Esophagus squamous epithelium (tissue), 5 donors: ENCODE data around the gene FBXO8. TPM values are rescaled to one million over a fixed set of nuclear protein-coding genes. Genes with fewer than 3 reads are reported as not detected.
A peak's percentile ranks its signal among the peaks of the same experiment; 100 is the strongest.

Experiments
- DNase-seq: peaks from one replicate; lab custom pipeline; 2025; lab: John Stamatoyannopoulos, UW
- H3K27ac ChIP-seq, 4 donors: fragments of 200-600 bp; sonication (generic); one replicate each; pipeline ENCODE4 v1.5.1; 2016 to 2019; ENCODE audit warnings: mild to moderate bottlenecking in 1 of 4
- H3K27me3 ChIP-seq, 4 donors: fragments of 200-600 bp; sonication (generic); 1 replicate in 3 of 4; 2 replicates in 1 of 4; pipeline versions ENCODE4 v1.5.1 to v1.6.0; 2017 to 2021; ENCODE audit warnings: antibody characterized with exemption in 1 of 4
- H3K36me3 ChIP-seq, 3 donors: fragments of 200-600 bp; sonication (generic); one replicate each; pipeline ENCODE4 v1.5.1; 2016 to 2019
- H3K4me1 ChIP-seq, 3 donors: fragments of 200-600 bp; sonication (generic); one replicate each; pipeline ENCODE4 v1.5.1; 2017 to 2019
- H3K4me3 ChIP-seq, 4 donors: fragments of 200-600 bp; sonication (generic); 1 replicate in 3 of 4; 2 replicates in 1 of 4; pipeline ENCODE4 v1.5.1; 2016 to 2019; ENCODE audit warnings: mild to moderate bottlenecking in 2 of 4, moderate library complexity in 1 of 4
- H3K9me3 ChIP-seq, 3 donors: fragments of 200-600 bp; sonication (generic); one replicate each; pipeline ENCODE4 v1.5.1; 2016 to 2019
- POLR2A ChIP-seq, 4 donors: fragments of 450-650 bp; IDR thresholded peaks; one replicate each; pipeline ENCODE4 v1.6.1; 2017; ENCODE audit warnings: antibody characterized with exemption in 4 of 4, mild to moderate bottlenecking in 4 of 4, moderate library complexity in 3 of 4
- WGBS, 2 donors: methylation state at CpG; one replicate each; pipeline ENCODE4 v1.1.5; 2018; 5-methylcytosine and 5-hydroxymethylcytosine counted together
- intact Hi-C: fragments of 100-400 bp; cut with DNase I; formaldehyde crosslinking; loops from one replicate; pipeline ENCODE4 v1.15.0; 2022
- total RNA-seq, 4 donors: library from RNA; depleted of rRNA; stranded (reverse); fragments of >200 nt; gene quantifications; one replicate each; pipeline ENCODE4 v1.1.0, GENCODE V29; 2016
- TF ChIP-seq, protein P1 (sequence below), 6 experiments: fragments of 450-650 bp in 4 of 6; fragments of 200-600 bp in 2 of 6; sonication (generic) in 2 of 6; IDR thresholded peaks; one replicate each; pipeline ENCODE4 v1.5.1; 2016 to 2019; ENCODE audit warnings: antibody characterized with exemption in 6 of 6, mild to moderate bottlenecking in 4 of 6, moderate library complexity in 4 of 6
- donor health status: DM: yes; HTN: yes; CAD: no.

The FBXO8 gene
- total RNA-seq, 4 donors from 2014 or later, result 19.1 to 38.0 (median 26.4) TPM

DNA sequence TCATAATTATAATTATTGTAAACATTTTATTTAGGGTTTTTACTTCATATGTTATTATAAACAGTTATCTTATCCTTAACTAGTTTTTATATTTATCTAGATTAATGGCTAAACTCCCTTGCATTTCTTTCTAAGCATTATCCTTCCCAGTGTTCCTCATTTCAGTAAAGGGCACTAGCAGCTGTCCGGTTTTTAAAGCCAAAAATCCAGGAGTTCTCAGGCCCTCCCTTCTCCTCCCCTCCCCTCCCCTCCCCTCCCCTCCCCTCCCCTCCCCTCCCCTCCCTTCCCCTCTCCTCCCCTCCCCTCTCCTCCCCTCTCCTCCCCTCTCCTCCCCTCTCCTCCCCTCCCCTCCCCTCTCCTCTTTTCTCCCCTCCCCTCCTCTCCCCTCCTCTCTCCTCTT is 58.9 kb downstream of the FBXO8 start:
- H3K4me3 ChIP-seq, result no peak overlapping the region
- intact Hi-C loops, result loop anchor here (10.0 kb wide), 1 partner anchor 100 kb away; no protein-coding TSS in a partner anchor
- peaks cover 0 to 42% (median 0%) of the 10 kb centered on the region in 4 donors for H3K27me3 ChIP-seq
- no peak for DNase-seq
- no peaks in the 10 kb centered on the region for H3K36me3 ChIP-seq
- H3K27ac ChIP-seq, result no peak overlapping the region
- H3K9me3 ChIP-seq, result no peaks in the 10 kb centered on the region
- H3K4me1 ChIP-seq, result no peaks in the 10 kb centered on the region
- 47 to 62% methylated on average over 1 of the region's 1 CpG for WGBS, 2 donors
- TF ChIP-seq, protein P1, sequence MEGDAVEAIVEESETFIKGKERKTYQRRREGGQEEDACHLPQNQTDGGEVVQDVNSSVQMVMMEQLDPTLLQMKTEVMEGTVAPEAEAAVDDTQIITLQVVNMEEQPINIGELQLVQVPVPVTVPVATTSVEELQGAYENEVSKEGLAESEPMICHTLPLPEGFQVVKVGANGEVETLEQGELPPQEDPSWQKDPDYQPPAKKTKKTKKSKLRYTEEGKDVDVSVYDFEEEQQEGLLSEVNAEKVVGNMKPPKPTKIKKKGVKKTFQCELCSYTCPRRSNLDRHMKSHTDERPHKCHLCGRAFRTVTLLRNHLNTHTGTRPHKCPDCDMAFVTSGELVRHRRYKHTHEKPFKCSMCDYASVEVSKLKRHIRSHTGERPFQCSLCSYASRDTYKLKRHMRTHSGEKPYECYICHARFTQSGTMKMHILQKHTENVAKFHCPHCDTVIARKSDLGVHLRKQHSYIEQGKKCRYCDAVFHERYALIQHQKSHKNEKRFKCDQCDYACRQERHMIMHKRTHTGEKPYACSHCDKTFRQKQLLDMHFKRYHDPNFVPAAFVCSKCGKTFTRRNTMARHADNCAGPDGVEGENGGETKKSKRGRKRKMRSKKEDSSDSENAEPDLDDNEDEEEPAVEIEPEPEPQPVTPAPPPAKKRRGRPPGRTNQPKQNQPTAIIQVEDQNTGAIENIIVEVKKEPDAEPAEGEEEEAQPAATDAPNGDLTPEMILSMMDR (IDR thresholded peaks at IDR 0.05), result no peak
- no peak for TF ChIP-seq POLR2A (IDR thresholded peaks at IDR 0.05)

DNA sequence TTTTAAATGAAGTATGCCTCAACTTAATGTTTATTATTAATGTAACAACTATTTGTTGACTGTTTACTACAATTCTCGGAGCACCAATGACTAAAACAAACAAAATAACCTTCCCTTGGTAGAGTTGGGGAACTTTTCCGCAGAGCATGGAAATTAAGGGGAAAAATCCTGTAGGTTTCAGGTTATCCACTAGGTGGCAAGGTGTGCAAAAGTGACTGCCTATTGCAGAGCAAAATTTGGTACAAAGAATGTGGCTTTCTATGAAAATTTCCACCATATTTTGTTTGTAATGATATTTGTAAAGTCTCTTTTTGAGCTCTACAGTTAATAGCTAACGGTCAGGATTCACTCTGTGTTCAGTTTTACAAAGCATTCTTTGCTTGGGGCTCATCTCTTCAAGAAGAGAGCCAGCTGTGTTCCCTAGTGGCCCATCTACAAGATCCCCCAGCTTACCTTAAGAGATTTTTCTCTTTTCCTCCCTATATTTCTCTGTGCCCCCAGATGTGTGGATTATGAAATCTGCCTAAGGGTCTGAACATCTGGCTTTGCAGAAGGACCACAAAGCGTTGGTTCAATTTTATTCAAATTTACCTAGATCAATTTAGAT is 61.1 kb downstream of the FBXO8 start:
- intact Hi-C loops, result loop anchor here (10.0 kb wide), 1 partner anchor 102 kb away; no protein-coding TSS in a partner anchor
- DNase-seq, result no peak

DNA sequence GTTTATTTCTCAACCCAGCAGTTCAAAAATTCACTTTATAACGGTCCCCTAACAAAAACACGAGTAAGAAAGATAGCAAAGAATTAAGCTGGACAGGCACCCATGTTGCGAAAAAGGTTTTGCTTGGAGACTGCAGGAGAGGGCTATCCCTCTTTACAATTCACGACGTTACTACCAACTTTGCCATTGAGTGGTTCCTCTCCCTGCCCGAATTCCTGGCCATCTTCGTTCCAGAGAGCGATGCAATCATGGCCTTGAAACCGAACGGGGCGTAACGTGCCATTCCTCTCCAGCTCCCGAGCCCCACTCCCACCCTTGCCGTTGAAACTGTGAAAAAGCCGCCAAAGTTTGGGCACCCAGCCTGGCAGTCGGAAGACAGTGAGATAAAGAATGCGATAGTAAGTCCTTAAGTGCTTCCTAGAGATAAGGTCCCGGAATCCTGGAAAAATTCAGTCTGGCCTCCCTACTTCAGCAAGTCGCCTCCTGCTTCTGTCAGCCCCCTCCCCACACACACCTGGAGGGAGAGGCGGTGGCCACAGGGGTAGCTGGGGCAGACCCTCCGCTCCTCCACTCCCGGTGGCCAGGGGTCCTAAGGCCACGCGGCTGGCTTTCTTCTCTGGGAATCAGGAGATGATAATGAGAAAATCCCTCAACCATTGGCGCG is 65.2 kb downstream of the FBXO8 start:
- TF ChIP-seq POLR2A (IDR thresholded peaks at IDR 0.05), result no peak
- TF ChIP-seq, protein P1 (IDR thresholded peaks at IDR 0.05), result no peak
- Histone ChIP-seq H3K9me3 (no peaks in the 10 kb centered on the region), H3K27me3 (peaks cover 6 to 86% (median 44%) of the 10 kb centered on the region in 4 donors), H3K27ac (no peak overlapping the region), H3K36me3 (no peaks in the 10 kb centered on the region), H3K4me1 (peaks cover 20 to 42% (median 23%) of the 10 kb centered on the region in 3 donors), H3K4me3 (peak overlapping the region in 2 of 4 donors; percentile 23 to 52)
- intact Hi-C loops, result no loop called here
- no peak for DNase-seq
- 20 to 35% methylated on average over 20 to 22 of the region's 26 CpGs for WGBS, 2 donors

More for the DNA sequence above, 61.1 kb downstream of the FBXO8 start:
- WGBS, 2 donors, result 31 to 34% methylated on average over 4 of the region's 4 CpGs
- Histone ChIP-seq H3K4me3 (no peak overlapping the region), H3K36me3 (no peaks in the 10 kb centered on the region), H3K27me3 (peaks cover 5 to 59% (median 11%) of the 10 kb centered on the region in 4 donors), H3K4me1 (peaks cover 6 to 12% (median 11%) of the 10 kb centered on the region in 3 donors), H3K27ac (no peak overlapping the region), H3K9me3 (no peaks in the 10 kb centered on the region)
- no peak for TF ChIP-seq POLR2A (IDR thresholded peaks at IDR 0.05)
- TF ChIP-seq, protein P1 (IDR thresholded peaks at IDR 0.05), result peak in 5 of 6 experiments; percentile 24 to 67 (median 52)

DNA sequence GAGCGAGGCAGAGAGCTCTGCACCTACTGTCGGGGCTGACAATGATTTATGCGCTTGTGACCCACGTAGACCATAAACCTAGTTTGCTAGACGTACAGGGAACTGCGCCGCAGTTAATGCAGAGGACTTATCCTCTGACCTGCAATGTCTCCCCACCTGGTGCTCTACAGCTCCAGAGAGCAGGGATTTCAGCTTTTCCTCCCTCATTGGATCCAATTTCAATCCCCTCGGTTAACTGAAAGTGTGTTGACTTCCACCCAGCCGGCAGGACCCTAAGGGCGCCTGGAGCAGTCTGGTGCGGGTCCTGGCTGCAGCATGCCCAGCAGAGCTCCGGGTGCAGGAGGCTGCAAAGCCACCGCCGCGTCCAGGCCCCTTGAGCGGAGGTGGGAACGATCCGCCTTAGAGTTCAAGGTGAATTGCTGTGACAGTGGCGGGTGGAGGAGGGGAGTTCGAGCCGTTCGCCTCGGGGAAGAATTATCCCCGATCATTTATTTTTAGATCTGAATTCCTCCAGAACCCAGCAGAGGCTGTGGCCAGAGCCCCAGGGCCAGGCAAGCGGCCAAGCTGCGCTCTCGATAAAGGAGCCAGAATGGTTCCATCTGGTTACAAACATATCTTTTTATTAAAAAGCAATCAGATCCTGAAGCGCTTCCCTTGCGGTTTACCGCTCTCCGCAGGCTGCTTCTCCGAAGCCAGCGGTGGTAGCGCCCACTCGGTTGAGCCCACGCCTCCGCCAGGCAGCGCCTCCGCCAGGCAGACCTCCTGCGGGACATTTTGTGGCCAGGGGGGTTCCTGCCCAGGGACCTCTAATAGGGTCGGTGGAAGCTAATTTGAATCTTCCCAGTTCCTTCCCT is 66.0 kb downstream of the FBXO8 start:
- Histone ChIP-seq H3K4me3 (peak overlapping the region in 2 of 4 donors; percentile 23 to 52), H3K36me3 (no peaks in the 10 kb centered on the region), H3K9me3 (no peaks in the 10 kb centered on the region), H3K27ac (no peak overlapping the region), H3K27me3 (peaks cover 6 to 94% (median 47%) of the 10 kb centered on the region in 4 donors), H3K4me1 (peaks cover 20 to 42% (median 23%) of the 10 kb centered on the region in 3 donors)
- DNase-seq, result no peak
- intact Hi-C loops, result no loop called here
- TF ChIP-seq POLR2A (IDR thresholded peaks at IDR 0.05), result no peak
- TF ChIP-seq, protein P1 (IDR thresholded peaks at IDR 0.05), result no peak
- WGBS, 2 donors, result 4 to 5% methylated on average over 25 to 28 of the region's 41 CpGs
